NCI-H82 treated with DMSO at 0.1 percent for 48 hours (cell line): ENCODE data around the gene LYST.
"Not testable (repeated sequence)": the region's sequence is repeated elsewhere in the genome, so short reads cannot be mapped to it uniquely, and the experiment has no call there.

Experiments used
- DNase-seq: peaks from one replicate; lab custom pipeline; 2025; ENCODE audit not compliant: unreplicated experiment; lab: John Stamatoyannopoulos, UW

LYST gene

GRCh38 chr1:235821361-235821981 lies 45.2 kb downstream of the LYST start:
- no peak for DNase-seq

DNA sequence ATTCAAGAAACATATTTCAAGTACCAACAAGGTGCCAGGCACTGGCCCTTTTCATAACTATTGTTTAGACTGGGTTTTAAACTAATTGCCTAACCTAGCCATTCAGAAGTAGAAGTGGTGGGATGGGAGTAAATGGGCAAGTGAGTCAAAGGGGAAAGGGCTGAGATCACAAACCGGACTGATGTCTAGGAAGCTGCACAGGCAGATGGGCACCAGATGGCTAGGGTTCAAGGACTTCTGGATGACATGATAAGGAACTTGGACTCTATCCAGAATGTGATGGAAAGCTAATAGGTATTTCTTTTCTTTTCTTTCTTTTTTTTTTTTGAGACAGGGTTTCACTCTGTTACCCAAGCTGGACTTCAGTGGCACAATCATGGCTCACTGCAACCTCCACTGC lies 46.6 kb downstream of the LYST start:
- no peak for DNase-seq

- DNase-seq: no peak
These were observed 48.0 kb downstream of the LYST start for GRCh38 chr1:235818632-235819136.

- DNase-seq: no peak
These were observed 49.5 kb downstream of the LYST start for GRCh38 chr1:235817101-235817728.

- no peak for DNase-seq
These were observed 56.9 kb downstream of the LYST start for GRCh38 chr1:235809688-235810397.

GRCh38 chr1:235808223-235808622 lies 58.5 kb downstream of the LYST start:
- no peak for DNase-seq

- DNase-seq: no peak
These were observed 60.6 kb downstream of the LYST start for GRCh38 chr1:235806123-235806522.

DNA sequence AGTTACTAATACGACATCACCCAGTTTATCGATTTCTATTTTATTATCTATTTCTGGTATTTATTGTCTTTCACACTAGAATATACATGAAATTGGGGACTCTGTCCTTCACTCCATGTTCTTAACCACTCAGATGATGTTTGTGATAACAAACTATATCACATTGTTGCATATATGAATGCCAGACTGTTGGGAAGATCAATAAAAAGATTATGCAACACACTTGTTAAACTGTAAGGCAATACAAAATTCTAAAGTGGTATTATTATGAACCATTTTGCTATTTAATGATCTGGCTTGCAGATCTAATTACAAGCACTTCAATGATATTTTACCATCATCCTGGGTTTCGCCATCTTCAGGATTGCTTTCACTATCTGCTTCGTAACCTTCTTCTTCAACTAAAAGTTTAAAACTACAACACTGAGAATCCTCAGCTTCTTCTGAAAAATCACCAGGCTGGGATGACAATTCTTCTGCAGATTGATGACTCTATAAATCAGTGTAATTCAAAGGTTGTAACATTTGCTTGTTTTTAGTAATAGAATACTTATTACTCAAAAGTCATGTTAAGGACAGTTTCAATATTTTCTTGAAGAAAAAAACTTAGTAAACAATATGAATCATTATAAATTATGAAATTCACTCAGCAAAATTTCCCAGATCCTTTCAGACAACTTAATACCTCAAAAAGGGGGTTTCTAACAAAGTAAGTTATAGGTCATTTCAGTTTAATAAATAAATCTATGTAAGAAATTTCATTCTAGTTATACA lies 63.9 kb downstream of the LYST start:
- no peak for DNase-seq

DNA sequence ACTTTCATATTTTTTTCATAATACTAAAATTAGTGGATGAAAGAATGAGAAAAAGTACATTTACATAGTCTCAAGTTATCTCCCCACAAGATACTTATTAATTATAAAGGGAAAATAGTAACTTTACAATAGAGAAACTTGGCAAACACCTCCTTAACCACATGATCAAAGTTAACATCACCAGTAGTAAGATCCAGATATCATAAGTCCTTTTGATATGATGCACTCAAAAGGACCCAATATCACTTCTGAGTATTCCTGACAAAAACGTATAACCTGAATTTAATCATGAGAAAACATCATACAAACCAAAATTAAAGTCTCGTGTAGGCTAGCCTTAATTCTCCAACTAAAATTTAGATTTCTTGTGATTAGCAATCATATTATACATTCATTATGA lies 67.4 kb downstream of the LYST start:
- no peak for DNase-seq

DNA sequence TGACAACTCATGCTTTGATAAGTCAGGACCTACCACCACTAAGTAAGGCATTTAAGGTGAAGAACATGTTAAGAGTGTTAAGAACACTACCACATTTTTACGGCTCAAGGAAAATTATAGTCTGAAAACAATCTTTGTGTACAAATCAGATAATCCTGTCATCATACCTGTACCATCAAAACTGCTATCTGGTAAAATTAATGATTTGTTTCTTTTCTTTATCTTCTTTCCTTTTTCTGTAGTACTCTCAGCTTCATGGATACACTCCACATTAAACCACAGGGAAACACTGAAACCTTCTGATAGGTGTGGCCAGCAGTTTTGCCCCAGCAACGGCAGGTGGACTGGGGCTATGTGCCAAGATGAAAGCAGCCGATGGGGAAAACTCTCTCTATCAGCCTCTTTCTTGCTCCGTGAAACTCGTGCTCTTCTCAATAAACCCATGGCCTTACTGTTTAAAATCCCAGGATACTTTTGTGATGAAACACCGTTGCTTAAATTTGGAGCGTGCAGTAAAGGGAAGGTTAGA lies 75.1 kb downstream of the LYST start:
- DNase-seq: no peak

GRCh38 chr1:235790123-235790522 lies 76.6 kb downstream of the LYST start:
- no peak for DNase-seq

- DNase-seq: not testable (repeated sequence)
These were observed 80.3 kb downstream of the LYST start for GRCh38 chr1:235786227-235786898.

DNA sequence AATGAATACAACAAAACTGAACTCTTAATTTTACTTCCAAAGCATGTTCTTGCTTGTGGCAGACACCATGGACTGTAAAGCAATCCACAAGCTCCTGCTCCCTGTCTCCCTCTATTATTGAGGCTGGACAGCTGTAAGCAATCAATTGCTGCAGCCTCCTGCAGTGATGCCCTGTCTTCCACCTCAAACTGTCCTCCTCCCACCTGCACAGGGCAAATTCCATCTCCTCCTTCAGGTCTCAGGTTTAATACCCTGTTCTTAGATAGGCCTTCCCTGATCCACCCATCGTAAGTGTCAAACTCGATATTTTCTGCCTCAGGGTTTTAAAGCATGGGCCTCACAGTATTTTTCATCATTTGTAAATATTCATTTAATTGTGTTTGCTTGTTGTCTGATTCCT lies 81.8 kb downstream of the LYST start:
- DNase-seq: no peak

GRCh38 chr1:235783148-235783776 lies 83.4 kb downstream of the LYST start:
- DNase-seq: peak; percentile 61

DNA sequence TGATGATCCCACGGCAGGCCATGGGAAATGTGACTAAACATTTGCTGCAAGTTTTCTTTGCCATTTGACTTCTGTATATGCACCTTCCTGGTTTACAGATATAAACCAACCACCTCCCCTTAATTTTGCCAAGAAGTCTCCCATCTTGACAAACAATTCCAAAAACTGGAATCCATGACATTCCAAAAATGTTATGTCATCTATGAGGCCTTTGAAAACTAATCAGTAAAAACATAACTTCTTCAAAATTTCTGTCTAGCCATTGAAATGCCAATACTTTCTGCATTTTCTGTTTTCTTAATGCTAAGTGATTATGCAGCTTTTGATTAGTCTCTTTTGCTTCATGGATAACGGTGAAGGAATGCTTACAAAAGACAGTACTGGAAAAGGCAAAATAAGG lies 84.1 kb downstream of the LYST start:
- DNase-seq: no peak

DNA sequence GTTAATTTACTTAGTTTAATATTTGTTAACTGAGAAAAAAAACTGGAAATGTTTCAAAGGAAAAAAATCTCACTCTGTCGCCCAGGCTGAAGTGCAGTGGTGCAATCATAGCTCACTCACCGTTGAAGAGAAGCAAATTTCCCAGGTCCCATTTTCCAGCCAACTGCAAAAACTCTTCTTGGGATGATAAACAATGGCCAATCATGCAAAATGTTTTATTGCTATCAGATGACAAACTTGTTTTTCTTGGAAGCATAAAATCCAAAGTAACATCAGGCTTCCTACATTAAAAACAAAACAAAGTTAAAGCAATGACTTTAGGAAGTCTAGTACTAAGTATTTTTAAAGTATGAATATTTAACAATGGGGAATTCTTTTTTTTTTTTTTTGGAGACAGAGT lies 84.9 kb downstream of the LYST start:
- no peak for DNase-seq

DNA sequence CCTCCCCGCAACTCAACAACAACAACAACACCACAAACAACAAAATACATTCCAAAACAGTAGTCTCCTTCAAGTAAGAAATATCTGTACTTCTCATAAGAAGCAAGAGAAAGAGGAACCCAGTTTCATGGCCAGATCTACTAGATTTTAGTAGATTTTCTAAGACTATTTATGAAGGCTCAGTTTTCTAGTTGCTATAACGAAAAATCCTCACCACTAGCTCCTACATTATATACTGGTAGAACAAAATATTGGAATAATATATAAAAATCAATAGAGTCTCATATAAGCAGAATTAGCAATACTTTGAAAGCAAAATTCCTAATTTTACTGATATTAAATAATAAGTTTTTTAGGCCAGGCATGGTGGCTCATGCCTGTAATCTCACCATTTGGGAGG lies 86.9 kb downstream of the LYST start:
- DNase-seq: no peak

DNA sequence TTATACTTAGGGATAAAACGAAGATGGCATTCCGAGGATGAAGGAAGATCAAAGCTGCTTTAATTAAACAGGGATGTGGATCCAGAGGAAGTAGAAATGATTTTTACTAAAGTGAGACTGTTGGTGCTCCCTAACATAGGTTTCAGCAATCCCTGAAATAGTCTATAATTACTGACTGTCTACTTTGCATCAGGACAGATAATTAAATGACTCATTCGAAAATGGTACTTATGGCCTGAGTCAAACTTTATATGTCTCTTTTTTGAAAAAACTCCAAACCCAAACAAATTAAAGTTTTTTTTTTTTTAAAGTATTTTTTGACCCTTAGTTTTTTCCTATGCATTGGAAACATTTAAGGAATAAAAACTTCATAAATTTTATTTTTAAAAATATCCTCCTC lies 90.3 kb downstream of the LYST start:
- DNase-seq: no peak

GRCh38 chr1:235775246-235775860 lies 91.4 kb downstream of the LYST start:
- DNase-seq: no peak

DNA sequence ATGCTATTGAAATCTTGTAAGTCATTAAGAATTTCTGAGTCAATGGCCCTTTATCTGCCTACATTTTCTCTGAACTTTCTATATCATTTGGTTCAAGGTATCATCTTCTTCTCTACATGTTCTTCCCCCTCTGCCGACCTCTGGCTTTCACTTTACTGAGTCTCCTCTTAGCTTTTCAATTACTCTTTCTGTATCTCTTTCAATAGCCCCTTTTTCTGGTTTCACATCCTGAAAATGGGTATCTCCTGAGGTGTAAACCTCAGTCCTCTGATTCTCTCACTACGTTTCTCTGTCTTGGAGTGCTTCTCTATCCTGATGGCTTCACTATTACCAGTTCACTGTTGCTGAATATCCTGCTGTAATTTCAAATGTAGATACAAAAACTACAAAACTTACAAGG lies 98.9 kb downstream of the LYST start:
- no peak for DNase-seq
